Measurements from ENCODE around the gene CCDC91. TPM values are rescaled to one million over a fixed set of nuclear protein-coding genes. Genes with fewer than 3 reads are reported as not detected.

The CCDC91 gene
- polyA plus RNA-seq, 3 donors = 6.3 to 18.1 (median 15.6) TPM

DNA sequence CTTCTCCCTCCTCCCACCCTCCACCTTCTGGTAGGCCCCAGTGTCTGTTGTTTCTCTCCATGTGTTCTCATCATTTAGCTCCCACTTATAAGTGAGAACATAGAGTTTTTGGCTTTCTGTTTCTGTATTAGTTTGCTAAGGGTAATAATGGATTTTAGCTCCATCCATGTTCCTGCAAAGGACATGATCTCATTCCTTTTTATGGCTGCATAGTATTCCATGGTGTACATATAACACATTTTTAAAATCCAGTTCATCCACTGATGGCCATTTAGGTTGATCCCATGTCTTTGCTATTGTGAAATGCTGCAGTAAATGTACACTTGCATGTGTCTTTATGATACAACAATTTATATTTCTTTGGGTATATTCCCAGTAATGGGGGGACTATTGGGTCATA lies 96.1 kb downstream of the CCDC91 start:
- no peak overlapping the region for H3K4me2 ChIP-seq (replicated peaks; ENCODE audit: extremely low read depth, low read length, poor library complexity, severe bottlenecking)
- no peak for DNase-seq
- H3K4me3 Mint-ChIP-seq = no peak overlapping the region
- H3K36me3 Mint-ChIP-seq = peaks cover 10 to 18% of the 10 kb centered on the region in 2 donors
- TF ChIP-seq, protein P1, sequence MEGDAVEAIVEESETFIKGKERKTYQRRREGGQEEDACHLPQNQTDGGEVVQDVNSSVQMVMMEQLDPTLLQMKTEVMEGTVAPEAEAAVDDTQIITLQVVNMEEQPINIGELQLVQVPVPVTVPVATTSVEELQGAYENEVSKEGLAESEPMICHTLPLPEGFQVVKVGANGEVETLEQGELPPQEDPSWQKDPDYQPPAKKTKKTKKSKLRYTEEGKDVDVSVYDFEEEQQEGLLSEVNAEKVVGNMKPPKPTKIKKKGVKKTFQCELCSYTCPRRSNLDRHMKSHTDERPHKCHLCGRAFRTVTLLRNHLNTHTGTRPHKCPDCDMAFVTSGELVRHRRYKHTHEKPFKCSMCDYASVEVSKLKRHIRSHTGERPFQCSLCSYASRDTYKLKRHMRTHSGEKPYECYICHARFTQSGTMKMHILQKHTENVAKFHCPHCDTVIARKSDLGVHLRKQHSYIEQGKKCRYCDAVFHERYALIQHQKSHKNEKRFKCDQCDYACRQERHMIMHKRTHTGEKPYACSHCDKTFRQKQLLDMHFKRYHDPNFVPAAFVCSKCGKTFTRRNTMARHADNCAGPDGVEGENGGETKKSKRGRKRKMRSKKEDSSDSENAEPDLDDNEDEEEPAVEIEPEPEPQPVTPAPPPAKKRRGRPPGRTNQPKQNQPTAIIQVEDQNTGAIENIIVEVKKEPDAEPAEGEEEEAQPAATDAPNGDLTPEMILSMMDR (IDR thresholded peaks at IDR 0.05) = no peak
- H3K27me3 Mint-ChIP-seq (ENCODE audit: low read depth in 3 of 3) = no peaks in the 10 kb centered on the region
- intact Hi-C loops (cut with micrococcal nuclease) = no loop called here
- no peaks in the 10 kb centered on the region for H3K27me3 ChIP-seq (ENCODE audit: control insufficient read depth in 2 of 2, insufficient read depth in 2 of 2, low read length in 2 of 2)
- no peak overlapping the region for H3K27ac ChIP-seq (ENCODE audit: low read depth in 1 of 2, low read length in 2 of 2)
- H3K27ac Mint-ChIP-seq = no peak overlapping the region
- H3K4me1 ChIP-seq (ENCODE audit: control insufficient read depth in 1 of 2, insufficient read depth in 2 of 2, low read length in 2 of 2) = no peaks in the 10 kb centered on the region
- no peaks in the 10 kb centered on the region for H3K79me2 ChIP-seq (ENCODE audit: insufficient read depth, low read length)
- no peak overlapping the region for H2AFZ ChIP-seq (ENCODE audit: insufficient read depth, low read depth, low read length, poor library complexity, severe bottlenecking)
- no peak overlapping the region for H3K9ac ChIP-seq (ENCODE audit: insufficient read depth, low read length, poor library complexity, severe bottlenecking)
- peaks cover 25 to 35% (median 32%) of the 10 kb centered on the region in 7 donors for H3K9me3 Mint-ChIP-seq
- H3K36me3 ChIP-seq (replicated peaks in 1 of 2; ENCODE audit: control insufficient read depth in 1 of 2, insufficient read depth in 2 of 2, low read length in 2 of 2) = no peaks in the 10 kb centered on the region
- peaks cover 19 to 33% of the 10 kb centered on the region in 2 donors for H3K9me3 ChIP-seq (replicated peaks in 1 of 2; ENCODE audit: control insufficient read depth in 1 of 2, insufficient read depth in 1 of 2, low read length in 2 of 2)
- H3K4me3 ChIP-seq (replicated peaks in 1 of 3; ENCODE audit: low read depth in 2 of 3, low read length in 3 of 3) = no peak overlapping the region
- H4K20me1 ChIP-seq (ENCODE audit: insufficient read depth, low read length) = no peaks in the 10 kb centered on the region
- no peaks in the 10 kb centered on the region for H3K4me1 Mint-ChIP-seq

DNA sequence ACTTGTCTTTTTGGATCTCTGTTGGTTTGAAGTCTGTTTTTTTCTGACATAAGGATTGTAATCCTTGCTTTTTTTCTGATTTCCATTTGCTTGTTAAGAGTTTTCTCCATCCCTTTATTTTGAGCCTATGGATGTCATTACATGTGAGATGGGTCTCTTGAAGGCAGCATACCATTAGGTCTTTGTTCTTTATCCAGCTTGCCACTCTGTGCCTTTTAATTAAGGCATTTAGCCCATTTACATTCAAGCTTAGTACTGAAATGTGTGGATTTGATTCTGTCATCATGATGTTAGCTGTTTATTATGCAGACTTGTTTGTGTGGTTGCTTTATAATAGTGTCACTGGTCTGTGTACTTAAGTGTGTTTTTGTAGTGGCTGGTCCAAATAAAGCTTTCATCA lies 100.0 kb downstream of the CCDC91 start:
- H3K27me3 Mint-ChIP-seq (ENCODE audit: low read depth in 3 of 3) = peaks cover 0 to 2% (median 0%) of the 10 kb centered on the region in 3 donors
- TF ChIP-seq, protein P1 (IDR thresholded peaks at IDR 0.05) = no peak
- Histone ChIP-seq H3K4me3 (replicated peaks in 1 of 3; ENCODE audit: low read depth in 2 of 3, low read length in 3 of 3) (no peak overlapping the region), H3K27ac (ENCODE audit: low read depth in 1 of 2, low read length in 2 of 2) (no peak overlapping the region), H3K4me1 (ENCODE audit: control insufficient read depth in 1 of 2, insufficient read depth in 2 of 2, low read length in 2 of 2) (peaks cover 0 to 3% of the 10 kb centered on the region in 2 donors), H3K36me3 (replicated peaks in 1 of 2; ENCODE audit: control insufficient read depth in 1 of 2, insufficient read depth in 2 of 2, low read length in 2 of 2) (peaks cover 5 to 12% of the 10 kb centered on the region in 2 donors), H3K9ac (ENCODE audit: insufficient read depth, low read length, poor library complexity, severe bottlenecking) (no peak overlapping the region), H3K9me3 (replicated peaks in 1 of 2; ENCODE audit: control insufficient read depth in 1 of 2, insufficient read depth in 1 of 2, low read length in 2 of 2) (peaks cover 31 to 47% of the 10 kb centered on the region in 2 donors), H3K4me2 (replicated peaks; ENCODE audit: extremely low read depth, low read length, poor library complexity, severe bottlenecking) (no peak overlapping the region), H2AFZ (ENCODE audit: insufficient read depth, low read depth, low read length, poor library complexity, severe bottlenecking) (no peak overlapping the region), H3K79me2 (ENCODE audit: insufficient read depth, low read length) (no peaks in the 10 kb centered on the region), H4K20me1 (ENCODE audit: insufficient read depth, low read length) (no peaks in the 10 kb centered on the region), H3K27me3 (ENCODE audit: control insufficient read depth in 2 of 2, insufficient read depth in 2 of 2, low read length in 2 of 2) (no peaks in the 10 kb centered on the region)
- H3K4me3 Mint-ChIP-seq = no peak overlapping the region
- H3K4me1 Mint-ChIP-seq = peaks cover 4% of the 10 kb centered on the region
- intact Hi-C loops (cut with micrococcal nuclease) = no loop called here
- peaks cover 16 to 25% of the 10 kb centered on the region in 2 donors for H3K36me3 Mint-ChIP-seq
- no peak overlapping the region for H3K27ac Mint-ChIP-seq
- DNase-seq = no peak
- H3K9me3 Mint-ChIP-seq = peaks cover 32 to 50% (median 37%) of the 10 kb centered on the region in 7 donors

Data from CD14-positive monocyte (primary cell).